ENCODE data around the gene SRRM5.

DNA sequence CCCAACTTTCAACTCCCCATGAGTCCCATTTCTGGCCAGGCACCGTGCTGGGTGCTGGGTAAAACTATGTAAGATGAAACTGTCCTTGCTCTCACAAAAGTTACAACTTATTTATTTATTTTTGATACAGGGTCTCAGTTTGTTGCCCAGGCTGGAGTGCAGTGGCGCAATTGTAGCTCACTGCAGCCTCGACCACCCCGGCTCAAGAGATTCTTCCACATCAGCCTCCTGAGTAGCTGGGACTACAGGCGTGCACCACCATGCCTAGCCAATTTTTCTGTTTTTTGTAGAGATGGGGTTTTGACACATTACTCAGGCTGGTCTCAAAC lies 40.6 kb downstream of the SRRM5 start:
- TF ChIP-seq POLR2AphosphoS5 (IDR thresholded peaks at IDR 0.05), result no peak
- TF ChIP-seq, protein P1, sequence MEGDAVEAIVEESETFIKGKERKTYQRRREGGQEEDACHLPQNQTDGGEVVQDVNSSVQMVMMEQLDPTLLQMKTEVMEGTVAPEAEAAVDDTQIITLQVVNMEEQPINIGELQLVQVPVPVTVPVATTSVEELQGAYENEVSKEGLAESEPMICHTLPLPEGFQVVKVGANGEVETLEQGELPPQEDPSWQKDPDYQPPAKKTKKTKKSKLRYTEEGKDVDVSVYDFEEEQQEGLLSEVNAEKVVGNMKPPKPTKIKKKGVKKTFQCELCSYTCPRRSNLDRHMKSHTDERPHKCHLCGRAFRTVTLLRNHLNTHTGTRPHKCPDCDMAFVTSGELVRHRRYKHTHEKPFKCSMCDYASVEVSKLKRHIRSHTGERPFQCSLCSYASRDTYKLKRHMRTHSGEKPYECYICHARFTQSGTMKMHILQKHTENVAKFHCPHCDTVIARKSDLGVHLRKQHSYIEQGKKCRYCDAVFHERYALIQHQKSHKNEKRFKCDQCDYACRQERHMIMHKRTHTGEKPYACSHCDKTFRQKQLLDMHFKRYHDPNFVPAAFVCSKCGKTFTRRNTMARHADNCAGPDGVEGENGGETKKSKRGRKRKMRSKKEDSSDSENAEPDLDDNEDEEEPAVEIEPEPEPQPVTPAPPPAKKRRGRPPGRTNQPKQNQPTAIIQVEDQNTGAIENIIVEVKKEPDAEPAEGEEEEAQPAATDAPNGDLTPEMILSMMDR (IDR thresholded peaks at IDR 0.05), result no peak
